Left forelimb (tissue), 1 donor: ENCODE results near the gene ATF5.

Source experiments
- DNase-seq: peaks from one replicate; pipeline ENCODE4 v3.0.0-alpha.2; 2018; ENCODE audit warnings: low spot score

The ATF5 gene

GRCh38 chr19:49894879-49895565, 34.0 kb upstream of the ATF5 start:
- DNase-seq, result no peak

- no peak for DNase-seq
These were observed 33.3 kb upstream of the ATF5 start for GRCh38 chr19:49895566-49896297.

GRCh38 chr19:49896863-49897621, 32.0 kb upstream of the ATF5 start, which contains the start of gene IL4I1:
Gene IL4I1 (minus strand): TSS chr19:49896887. CDS start chr19:49896160, 727 bp downstream.
- DNase-seq, result no peak

GRCh38 chr19:49904136-49904535, 24.9 kb upstream of the ATF5 start:
- no peak for DNase-seq

- no peak for DNase-seq
These were observed 22.0 kb upstream of the ATF5 start for GRCh38 chr19:49906879-49907564.

GRCh38 chr19:49907745-49908446, 21.1 kb upstream of the ATF5 start:
- no peak for DNase-seq

- DNase-seq, result no peak
These were observed 20.3 kb upstream of the ATF5 start for GRCh38 chr19:49908480-49909420.

GRCh38 chr19:49910179-49910578, 18.8 kb upstream of the ATF5 start:
- DNase-seq, result no peak

GRCh38 chr19:49911381-49912145, 17.4 kb upstream of the ATF5 start:
- no peak for DNase-seq

- DNase-seq, result no peak
These were observed 15.9 kb upstream of the ATF5 start for GRCh38 chr19:49912965-49913685.

GRCh38 chr19:49913720-49914119, 15.3 kb upstream of the ATF5 start:
- no peak for DNase-seq

- DNase-seq, result no peak
These were observed 13.7 kb upstream of the ATF5 start for GRCh38 chr19:49915271-49915670.

GRCh38 chr19:49916839-49917733, 11.9 kb upstream of the ATF5 start:
- no peak for DNase-seq

GRCh38 chr19:49918089-49918488, 10.9 kb upstream of the ATF5 start:
- no peak for DNase-seq

- no peak for DNase-seq
These were observed 8.2 kb upstream of the ATF5 start for GRCh38 chr19:49920624-49921363.

- no peak for DNase-seq
These were observed 6.9 kb upstream of the ATF5 start for GRCh38 chr19:49921871-49922795.
